Liver (tissue), 9 donors: ENCODE results near the gene LRRN4CL. TPM values are rescaled to one million over a fixed set of nuclear protein-coding genes. Genes with fewer than 3 reads are reported as not detected.

Experiments
- DNase-seq: peaks from one replicate; pipeline ENCODE4 v3.0.0-alpha.2; 2017; ENCODE audit warnings: low spot score
- H3K27ac ChIP-seq, 2 donors: one replicate each; pipeline ENCODE4 v1.7.0; 2013; ENCODE audit warnings: inconsistent platforms in 2 of 2, low read length in 2 of 2, control low read depth in 1 of 2, low read depth in 1 of 2, mild to moderate bottlenecking in 1 of 2
- H3K27me3 ChIP-seq, 4 donors: one replicate each; pipeline versions ENCODE4 v1.6.1 to v1.7.0; 2013; ENCODE audit warnings: low read length in 3 of 4, inconsistent platforms in 1 of 4, mild to moderate bottlenecking in 1 of 4, moderate library complexity in 1 of 4; ENCODE audit not compliant: control insufficient read depth in 4 of 4, insufficient read depth in 4 of 4
- H3K36me3 ChIP-seq, 4 donors: one replicate each; pipeline versions ENCODE4 v1.6.1 to v1.7.0; 2013; ENCODE audit warnings: low read length in 3 of 4, mild to moderate bottlenecking in 3 of 4, low read depth in 1 of 4, moderate library complexity in 1 of 4; ENCODE audit not compliant: control insufficient read depth in 4 of 4, insufficient read depth in 3 of 4
- H3K4me1 ChIP-seq, 4 donors: one replicate each; pipeline versions ENCODE4 v1.6.1 to v1.7.0; 2013; ENCODE audit warnings: low read length in 3 of 4, mild to moderate bottlenecking in 3 of 4, moderate library complexity in 1 of 4; ENCODE audit not compliant: control insufficient read depth in 4 of 4, insufficient read depth in 4 of 4
- H3K4me3 ChIP-seq, 3 donors: one replicate each; pipeline versions ENCODE4 v1.6.1 to v1.7.0; 2013; ENCODE audit warnings: low read length in 3 of 3, control low read depth in 1 of 3, low read depth in 1 of 3, mild to moderate bottlenecking in 1 of 3
- H3K9ac ChIP-seq, 2 donors: one replicate each; pipeline ENCODE4 v1.7.0; 2013; ENCODE audit warnings: low read length in 2 of 2, mild to moderate bottlenecking in 2 of 2, moderate library complexity in 2 of 2, control low read depth in 1 of 2, low read depth in 1 of 2
- H3K9me3 ChIP-seq, 4 donors: one replicate each; pipeline versions ENCODE4 v1.6.1 to v1.7.0; 2013; ENCODE audit warnings: low read length in 3 of 4; ENCODE audit not compliant: control insufficient read depth in 4 of 4
- ATF3 ChIP-seq: IDR thresholded peaks from 2 replicates; pipeline ENCODE4 v1.6.1; 2016; ENCODE audit warnings: antibody characterized with exemption
- CTCF ChIP-seq: fragments of 150-350 bp; IDR thresholded peaks from 2 replicates; pipeline ENCODE4 v1.5.1; 2017; ENCODE audit warnings: improper control_type of control experiment, low read depth, low read length; ENCODE audit not compliant: missing input control
- GABPA ChIP-seq, 2 donors: IDR thresholded peaks in 1 of 2; conservative IDR thresholded peaks in 1 of 2; 2 replicates each; pipeline ENCODE4 v1.6.1; 2016; ENCODE audit warnings: antibody characterized with exemption in 2 of 2, mild to moderate bottlenecking in 1 of 2, moderate library complexity in 1 of 2
- HNF4G ChIP-seq: IDR thresholded peaks from 2 replicates; pipeline ENCODE4 v1.6.1; 2016; ENCODE audit warnings: antibody characterized with exemption
- JUND ChIP-seq, 2 donors: IDR thresholded peaks; 2 replicates each; pipeline ENCODE4 v1.6.1; 2016; ENCODE audit warnings: antibody characterized with exemption in 2 of 2
- MAX ChIP-seq: IDR thresholded peaks from 2 replicates; pipeline ENCODE4 v1.6.1; 2016; ENCODE audit warnings: antibody characterized with exemption
- NR2F2 ChIP-seq: IDR thresholded peaks from 2 replicates; pipeline ENCODE4 v1.6.1; 2016; ENCODE audit warnings: antibody characterized with exemption
- RXRA ChIP-seq, 2 donors: IDR thresholded peaks; 2 replicates each; pipeline ENCODE4 v1.6.1; 2017 to 2018; ENCODE audit warnings: antibody characterized with exemption in 2 of 2, mild to moderate bottlenecking in 1 of 2
- WGBS: extraction: QIAGEN DNeasy Blood & Tissue Kit; methylation state at CpG from one replicate; pipeline ENCODE4 v1.1.7; 2013; 5-methylcytosine and 5-hydroxymethylcytosine counted together
- polyA plus RNA-seq, 2 donors: library from polyadenylated mRNA; stranded (reverse) in 1 of 2; unstranded in 1 of 2; fragments of 200-250 nt in 1 of 2; fragments of >200 nt in 1 of 2; fragmentation: Nextera tagmentation in 1 of 2; extraction: Ambion mirVana in 1 of 2; gene quantifications; one replicate each; pipeline versions ENCODE4 v1.2.1 to v1.2.3, GENCODE V29; 2013 to 2015
- total RNA-seq, 2 donors: library from RNA; depleted of rRNA; stranded (reverse); fragments of >200 nt; gene quantifications; one replicate each; pipeline ENCODE4 v1.2.3, GENCODE V29; 2014
- TF ChIP-seq, protein P1 (sequence below): IDR thresholded peaks from 2 replicates; pipeline ENCODE4 v1.6.1; 2016; ENCODE audit warnings: antibody characterized with exemption, mild to moderate bottlenecking
- TF ChIP-seq, protein P2 (sequence below): IDR thresholded peaks from 2 replicates; pipeline ENCODE4 v1.6.1; 2016; ENCODE audit warnings: antibody characterized with exemption
- donor health status: healthy.
- donor health status: healthy.
- donor health status: healthy.
- donor health status: healthy.
- donor health status: healthy.

The LRRN4CL gene
- total and polyA plus RNA-seq, 4 donors = 0.06 to 0.08 TPM; not detected in 2

GRCh38 chr11:62721994-62722393 is 32.7 kb upstream of the LRRN4CL start (continued):
- no peak for TF ChIP-seq MAX
- no peak for TF ChIP-seq CTCF
- TF ChIP-seq JUND (IDR thresholded peaks at IDR 0.05) = no peak

- peaks cover 0 to 19% (median 16%) of the 10 kb centered on the region in 4 donors for H3K4me1 ChIP-seq
- DNase-seq = no peak
- H3K27ac ChIP-seq = no peak overlapping the region
- 87% methylated on average over 2 of the region's 2 CpGs for WGBS
- no peak overlapping the region for H3K4me3 ChIP-seq
- peaks cover 26 to 85% (median 80%) of the 10 kb centered on the region in 4 donors for H3K36me3 ChIP-seq
- TF ChIP-seq, protein P1, sequence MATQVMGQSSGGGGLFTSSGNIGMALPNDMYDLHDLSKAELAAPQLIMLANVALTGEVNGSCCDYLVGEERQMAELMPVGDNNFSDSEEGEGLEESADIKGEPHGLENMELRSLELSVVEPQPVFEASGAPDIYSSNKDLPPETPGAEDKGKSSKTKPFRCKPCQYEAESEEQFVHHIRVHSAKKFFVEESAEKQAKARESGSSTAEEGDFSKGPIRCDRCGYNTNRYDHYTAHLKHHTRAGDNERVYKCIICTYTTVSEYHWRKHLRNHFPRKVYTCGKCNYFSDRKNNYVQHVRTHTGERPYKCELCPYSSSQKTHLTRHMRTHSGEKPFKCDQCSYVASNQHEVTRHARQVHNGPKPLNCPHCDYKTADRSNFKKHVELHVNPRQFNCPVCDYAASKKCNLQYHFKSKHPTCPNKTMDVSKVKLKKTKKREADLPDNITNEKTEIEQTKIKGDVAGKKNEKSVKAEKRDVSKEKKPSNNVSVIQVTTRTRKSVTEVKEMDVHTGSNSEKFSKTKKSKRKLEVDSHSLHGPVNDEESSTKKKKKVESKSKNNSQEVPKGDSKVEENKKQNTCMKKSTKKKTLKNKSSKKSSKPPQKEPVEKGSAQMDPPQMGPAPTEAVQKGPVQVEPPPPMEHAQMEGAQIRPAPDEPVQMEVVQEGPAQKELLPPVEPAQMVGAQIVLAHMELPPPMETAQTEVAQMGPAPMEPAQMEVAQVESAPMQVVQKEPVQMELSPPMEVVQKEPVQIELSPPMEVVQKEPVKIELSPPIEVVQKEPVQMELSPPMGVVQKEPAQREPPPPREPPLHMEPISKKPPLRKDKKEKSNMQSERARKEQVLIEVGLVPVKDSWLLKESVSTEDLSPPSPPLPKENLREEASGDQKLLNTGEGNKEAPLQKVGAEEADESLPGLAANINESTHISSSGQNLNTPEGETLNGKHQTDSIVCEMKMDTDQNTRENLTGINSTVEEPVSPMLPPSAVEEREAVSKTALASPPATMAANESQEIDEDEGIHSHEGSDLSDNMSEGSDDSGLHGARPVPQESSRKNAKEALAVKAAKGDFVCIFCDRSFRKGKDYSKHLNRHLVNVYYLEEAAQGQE = no peak
- TF ChIP-seq, protein P2, sequence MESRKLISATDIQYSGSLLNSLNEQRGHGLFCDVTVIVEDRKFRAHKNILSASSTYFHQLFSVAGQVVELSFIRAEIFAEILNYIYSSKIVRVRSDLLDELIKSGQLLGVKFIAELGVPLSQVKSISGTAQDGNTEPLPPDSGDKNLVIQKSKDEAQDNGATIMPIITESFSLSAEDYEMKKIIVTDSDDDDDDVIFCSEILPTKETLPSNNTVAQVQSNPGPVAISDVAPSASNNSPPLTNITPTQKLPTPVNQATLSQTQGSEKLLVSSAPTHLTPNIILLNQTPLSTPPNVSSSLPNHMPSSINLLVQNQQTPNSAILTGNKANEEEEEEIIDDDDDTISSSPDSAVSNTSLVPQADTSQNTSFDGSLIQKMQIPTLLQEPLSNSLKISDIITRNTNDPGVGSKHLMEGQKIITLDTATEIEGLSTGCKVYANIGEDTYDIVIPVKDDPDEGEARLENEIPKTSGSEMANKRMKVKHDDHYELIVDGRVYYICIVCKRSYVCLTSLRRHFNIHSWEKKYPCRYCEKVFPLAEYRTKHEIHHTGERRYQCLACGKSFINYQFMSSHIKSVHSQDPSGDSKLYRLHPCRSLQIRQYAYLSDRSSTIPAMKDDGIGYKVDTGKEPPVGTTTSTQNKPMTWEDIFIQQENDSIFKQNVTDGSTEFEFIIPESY = no peak
- TF ChIP-seq GABPA (IDR thresholded peaks at IDR 0.05 in 1 of 2, conservative IDR thresholded peaks at IDR 0.05 in 1 of 2) = no peak
- TF ChIP-seq RXRA (IDR thresholded peaks at IDR 0.05) = no peak
- no peak for TF ChIP-seq HNF4G
- no peak for TF ChIP-seq CTCF
- no peak for TF ChIP-seq NR2F2
- TF ChIP-seq ATF3 = no peak
- no peaks in the 10 kb centered on the region for H3K9me3 ChIP-seq
- no peak overlapping the region for H3K9ac ChIP-seq
- no peaks in the 10 kb centered on the region for H3K27me3 ChIP-seq
These were observed 30.1 kb upstream of the LRRN4CL start for GRCh38 chr11:62719302-62719978.
